Liver (tissue), 9 donors: ENCODE measurements around the gene MAML3. TPM values are rescaled to one million over a fixed set of nuclear protein-coding genes. Genes with fewer than 3 reads are reported as not detected.

Experiments
- DNase-seq: peaks from one replicate; pipeline ENCODE4 v3.0.0-alpha.2; 2017; ENCODE audit warnings: low spot score
- H3K27ac ChIP-seq, 2 donors: one replicate each; pipeline ENCODE4 v1.7.0; 2013; ENCODE audit warnings: inconsistent platforms in 2 of 2, low read length in 2 of 2, control low read depth in 1 of 2, low read depth in 1 of 2, mild to moderate bottlenecking in 1 of 2
- H3K27me3 ChIP-seq, 4 donors: one replicate each; pipeline versions ENCODE4 v1.6.1 to v1.7.0; 2013; ENCODE audit warnings: low read length in 3 of 4, inconsistent platforms in 1 of 4, mild to moderate bottlenecking in 1 of 4, moderate library complexity in 1 of 4; ENCODE audit not compliant: control insufficient read depth in 4 of 4, insufficient read depth in 4 of 4
- H3K36me3 ChIP-seq, 4 donors: one replicate each; pipeline versions ENCODE4 v1.6.1 to v1.7.0; 2013; ENCODE audit warnings: low read length in 3 of 4, mild to moderate bottlenecking in 3 of 4, low read depth in 1 of 4, moderate library complexity in 1 of 4; ENCODE audit not compliant: control insufficient read depth in 4 of 4, insufficient read depth in 3 of 4
- H3K4me1 ChIP-seq, 4 donors: one replicate each; pipeline versions ENCODE4 v1.6.1 to v1.7.0; 2013; ENCODE audit warnings: low read length in 3 of 4, mild to moderate bottlenecking in 3 of 4, moderate library complexity in 1 of 4; ENCODE audit not compliant: control insufficient read depth in 4 of 4, insufficient read depth in 4 of 4
- H3K4me3 ChIP-seq, 3 donors: one replicate each; pipeline versions ENCODE4 v1.6.1 to v1.7.0; 2013; ENCODE audit warnings: low read length in 3 of 3, control low read depth in 1 of 3, low read depth in 1 of 3, mild to moderate bottlenecking in 1 of 3
- H3K9ac ChIP-seq, 2 donors: one replicate each; pipeline ENCODE4 v1.7.0; 2013; ENCODE audit warnings: low read length in 2 of 2, mild to moderate bottlenecking in 2 of 2, moderate library complexity in 2 of 2, control low read depth in 1 of 2, low read depth in 1 of 2
- H3K9me3 ChIP-seq, 4 donors: one replicate each; pipeline versions ENCODE4 v1.6.1 to v1.7.0; 2013; ENCODE audit warnings: low read length in 3 of 4; ENCODE audit not compliant: control insufficient read depth in 4 of 4
- ATF3 ChIP-seq: IDR thresholded peaks from 2 replicates; pipeline ENCODE4 v1.6.1; 2016; ENCODE audit warnings: antibody characterized with exemption
- CTCF ChIP-seq: fragments of 150-350 bp; IDR thresholded peaks from 2 replicates; pipeline ENCODE4 v1.5.1; 2017; ENCODE audit warnings: improper control_type of control experiment, low read depth, low read length; ENCODE audit not compliant: missing input control
- EGR1 ChIP-seq, 2 donors: IDR thresholded peaks; 2 replicates each; pipeline ENCODE4 v1.6.1; 2016 to 2018; ENCODE audit warnings: antibody characterized with exemption in 2 of 2, low read depth in 2 of 2
- FOXA2 ChIP-seq: IDR thresholded peaks from 2 replicates; pipeline ENCODE4 v1.6.1; 2016; ENCODE audit warnings: antibody characterized with exemption
- HNF4A ChIP-seq, 2 donors: conservative IDR thresholded peaks; 2 replicates each; pipeline ENCODE4 v1.6.1; 2016; ENCODE audit warnings: antibody characterized with exemption in 2 of 2, mild to moderate bottlenecking in 2 of 2
- HNF4G ChIP-seq: IDR thresholded peaks from 2 replicates; pipeline ENCODE4 v1.6.1; 2016; ENCODE audit warnings: antibody characterized with exemption
- MAX ChIP-seq: IDR thresholded peaks from 2 replicates; pipeline ENCODE4 v1.6.1; 2016; ENCODE audit warnings: antibody characterized with exemption
- NR2F2 ChIP-seq: IDR thresholded peaks from 2 replicates; pipeline ENCODE4 v1.6.1; 2016; ENCODE audit warnings: antibody characterized with exemption
- RAD21 ChIP-seq, 2 donors: IDR thresholded peaks; 2 replicates each; pipeline ENCODE4 v1.6.1; 2016; ENCODE audit warnings: antibody characterized with exemption in 2 of 2, mild to moderate bottlenecking in 2 of 2
- REST ChIP-seq: IDR thresholded peaks from 2 replicates; pipeline ENCODE4 v1.6.1; 2016; ENCODE audit warnings: antibody characterized with exemption, mild to moderate bottlenecking
- RXRA ChIP-seq, 2 donors: IDR thresholded peaks; 2 replicates each; pipeline ENCODE4 v1.6.1; 2017 to 2018; ENCODE audit warnings: antibody characterized with exemption in 2 of 2, mild to moderate bottlenecking in 1 of 2
- SP1 ChIP-seq: IDR thresholded peaks from 2 replicates; pipeline ENCODE4 v1.6.1; 2018; ENCODE audit warnings: antibody characterized with exemption, mild to moderate bottlenecking
- TAF1 ChIP-seq: conservative IDR thresholded peaks from 2 replicates; pipeline ENCODE4 v1.6.1; 2016; ENCODE audit warnings: antibody characterized with exemption, mild to moderate bottlenecking
- WGBS: extraction: QIAGEN DNeasy Blood & Tissue Kit; methylation state at CpG from one replicate; pipeline ENCODE4 v1.1.7; 2013; 5-methylcytosine and 5-hydroxymethylcytosine counted together
- polyA plus RNA-seq, 2 donors: library from polyadenylated mRNA; stranded (reverse) in 1 of 2; unstranded in 1 of 2; fragments of 200-250 nt in 1 of 2; fragments of >200 nt in 1 of 2; fragmentation: Nextera tagmentation in 1 of 2; extraction: Ambion mirVana in 1 of 2; gene quantifications; one replicate each; pipeline versions ENCODE4 v1.2.1 to v1.2.3, GENCODE V29; 2013 to 2015
- total RNA-seq, 2 donors: library from RNA; depleted of rRNA; stranded (reverse); fragments of >200 nt; gene quantifications; one replicate each; pipeline ENCODE4 v1.2.3, GENCODE V29; 2014
- donor health status: healthy.
- donor health status: healthy.
- donor health status: healthy.
- donor health status: healthy.
- donor health status: healthy.

The MAML3 gene
- total and polyA plus RNA-seq, 4 donors = 1.3 to 4.3 (median 2.7) TPM

- Histone ChIP-seq H3K4me3 (no peak overlapping the region), H3K9me3 (no peaks in the 10 kb centered on the region), H3K27me3 (no peaks in the 10 kb centered on the region), H3K4me1 (peaks cover 0 to 5% (median 0%) of the 10 kb centered on the region in 4 donors), H3K36me3 (no peaks in the 10 kb centered on the region), H3K9ac (no peak overlapping the region), H3K27ac (no peak overlapping the region)
- DNase-seq = no peak
- 89% methylated on average over 6 of the region's 6 CpGs for WGBS
- TF ChIP-seq ATF3 = no peak
- TF ChIP-seq SP1 = no peak
- TF ChIP-seq CTCF = no peak
- TF ChIP-seq REST = no peak
- no peak for TF ChIP-seq HNF4A (conservative IDR thresholded peaks at IDR 0.05)
Observed at GRCh38 chr4:140070973-140071372, 83.0 kb downstream of the MAML3 start.

- no peak overlapping the region for H3K27ac ChIP-seq
- DNase-seq = no peak
- no peak for TF ChIP-seq EGR1 (IDR thresholded peaks at IDR 0.05; ENCODE audit: low read depth in 2 of 2)
- 86% methylated on average over 2 of the region's 2 CpGs for WGBS
- H3K4me1 ChIP-seq = peaks cover 0 to 5% (median 0%) of the 10 kb centered on the region in 4 donors
- no peaks in the 10 kb centered on the region for H3K36me3 ChIP-seq
- H3K4me3 ChIP-seq = no peak overlapping the region
- no peaks in the 10 kb centered on the region for H3K27me3 ChIP-seq
- no peaks in the 10 kb centered on the region for H3K9me3 ChIP-seq
- H3K9ac ChIP-seq = no peak overlapping the region
Observed at GRCh38 chr4:140070366-140070765, 83.6 kb downstream of the MAML3 start.

GRCh38 chr4:140069066-140069465 is 84.9 kb downstream of the MAML3 start:
- H3K9ac ChIP-seq = no peak overlapping the region
- H3K27ac ChIP-seq = no peak overlapping the region
- no peaks in the 10 kb centered on the region for H3K9me3 ChIP-seq
- no peaks in the 10 kb centered on the region for H3K27me3 ChIP-seq
- no peak for TF ChIP-seq CTCF
- no peak for TF ChIP-seq HNF4G
- TF ChIP-seq TAF1 = no peak
- TF ChIP-seq NR2F2 = no peak
- TF ChIP-seq ATF3 = no peak
- TF ChIP-seq REST = no peak
- no peak for TF ChIP-seq EGR1 (IDR thresholded peaks at IDR 0.05; ENCODE audit: low read depth in 2 of 2)
- TF ChIP-seq SP1 = no peak
- no peak for TF ChIP-seq FOXA2
- no peak for TF ChIP-seq RXRA (IDR thresholded peaks at IDR 0.05)
- TF ChIP-seq MAX = no peak
- no peak for TF ChIP-seq RAD21 (IDR thresholded peaks at IDR 0.05)
- H3K36me3 ChIP-seq = no peaks in the 10 kb centered on the region
- 90% methylated on average over 2 of the region's 2 CpGs for WGBS
- no peak overlapping the region for H3K4me3 ChIP-seq
- peaks cover 0 to 5% (median 0%) of the 10 kb centered on the region in 4 donors for H3K4me1 ChIP-seq
- DNase-seq = no peak
